ENCODE results near the gene MYO3B.

Gene MYO3B

GRCh38 chr2:170485254-170486026, 307.5 kb downstream of the MYO3B start:
- DNase-seq, result no peak

- no peak for DNase-seq
Measured at GRCh38 chr2:170486730-170487129, 308.8 kb downstream of the MYO3B start.

- DNase-seq, result no peak
Measured at GRCh38 chr2:170488807-170489206, 310.9 kb downstream of the MYO3B start.

GRCh38 chr2:170492010-170492409, 314.1 kb downstream of the MYO3B start:
- no peak for DNase-seq

GRCh38 chr2:170493426-170494097, 315.6 kb downstream of the MYO3B start:
- no peak for DNase-seq

GRCh38 chr2:170495896-170496295, 317.9 kb downstream of the MYO3B start:
- no peak for DNase-seq

- DNase-seq, result no peak
Measured at GRCh38 chr2:170498619-170499018, 320.7 kb downstream of the MYO3B start.

GRCh38 chr2:170500104-170500503, 322.2 kb downstream of the MYO3B start:
- no peak for DNase-seq

GRCh38 chr2:170500770-170501169, 322.8 kb downstream of the MYO3B start:
- no peak for DNase-seq

GRCh38 chr2:170501421-170502043, 323.6 kb downstream of the MYO3B start:
- DNase-seq, result no peak

GRCh38 chr2:170502361-170503130, 324.6 kb downstream of the MYO3B start:
- no peak for DNase-seq

GRCh38 chr2:170503563-170503962, 325.6 kb downstream of the MYO3B start:
- DNase-seq, result no peak

GRCh38 chr2:170503971-170504809, 326.2 kb downstream of the MYO3B start:
- DNase-seq, result no peak

GRCh38 chr2:170504810-170505145, 326.8 kb downstream of the MYO3B start:
- no peak for DNase-seq

GRCh38 chr2:170505631-170506275, 327.8 kb downstream of the MYO3B start:
- no peak for DNase-seq

- peak; percentile 52 for DNase-seq
Measured at GRCh38 chr2:170509452-170510193, 331.7 kb downstream of the MYO3B start.

- no peak for DNase-seq
Measured at GRCh38 chr2:170512266-170512665, 334.3 kb downstream of the MYO3B start.

- no peak for DNase-seq
Measured at GRCh38 chr2:170514140-170514539, 336.2 kb downstream of the MYO3B start.

- DNase-seq, result no peak
Measured at GRCh38 chr2:170517538-170517937, 339.6 kb downstream of the MYO3B start.

- DNase-seq, result no peak
Measured at GRCh38 chr2:170518911-170519310, 341.0 kb downstream of the MYO3B start.

GRCh38 chr2:170521299-170521698, 343.4 kb downstream of the MYO3B start:
- DNase-seq, result no peak
